ENCODE measurements around the gene ALK.
A peak's percentile ranks its signal among the peaks of the same experiment; 100 is the strongest.

Gene ALK

DNA sequence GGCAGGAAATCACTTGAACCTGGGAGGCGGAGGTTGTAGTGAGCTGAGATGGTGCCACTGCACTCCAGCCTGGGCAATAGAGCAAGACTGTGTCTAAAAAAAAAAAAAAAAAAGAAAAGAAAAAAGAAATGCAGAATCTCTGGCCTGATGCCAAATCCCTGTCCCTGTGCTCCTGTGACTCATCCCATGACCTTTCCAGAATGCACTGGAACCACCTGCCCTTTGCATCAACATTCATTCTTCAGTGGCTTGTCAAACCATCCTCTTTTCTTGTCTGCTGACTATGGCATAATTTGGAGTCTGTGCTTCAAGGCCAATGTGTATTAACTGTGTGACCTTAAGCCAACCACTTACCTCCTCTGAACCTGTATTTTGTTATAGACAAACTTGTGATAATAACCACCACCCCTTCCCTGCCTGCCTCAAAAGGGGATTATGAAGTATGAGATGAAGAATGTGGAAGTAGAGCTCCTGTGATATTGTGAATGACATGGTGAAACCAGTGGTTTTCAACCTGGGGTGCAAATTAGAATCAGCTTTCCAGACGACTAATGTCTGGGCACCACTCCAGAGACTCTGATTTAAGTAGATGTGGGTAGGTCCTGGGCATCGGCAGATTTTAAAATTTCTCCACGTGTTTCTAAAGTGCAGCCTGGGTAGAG lies 616.9 kb downstream of the ALK start:
- no peak overlapping the region for H3K27ac ChIP-seq (ENCODE audit: low read length)
- no peak overlapping the region for H3K9ac ChIP-seq (ENCODE audit: low read depth, low read length)
- H3K4me1 ChIP-seq (ENCODE audit: insufficient read depth, low read length), result no peaks in the 10 kb centered on the region
- no peaks in the 10 kb centered on the region for H3K9me3 ChIP-seq (ENCODE audit: insufficient read depth, low read length, severe bottlenecking)
- H3K79me2 ChIP-seq (ENCODE audit: insufficient read depth, low read length), result no peaks in the 10 kb centered on the region
- H3K4me2 ChIP-seq (ENCODE audit: insufficient read depth, low read length), result no peak overlapping the region
- H2AFZ ChIP-seq (ENCODE audit: low read depth, low read length), result no peak overlapping the region
- peaks cover 9% of the 10 kb centered on the region for H3K27me3 ChIP-seq (ENCODE audit: insufficient read depth, low read length, poor library complexity)
- TF ChIP-seq EZH2 (IDR thresholded peaks at IDR 0.05; ENCODE audit: borderline replicate concordance, low read depth, low read length, severe bottlenecking), result no peak
- TF ChIP-seq, protein P1, sequence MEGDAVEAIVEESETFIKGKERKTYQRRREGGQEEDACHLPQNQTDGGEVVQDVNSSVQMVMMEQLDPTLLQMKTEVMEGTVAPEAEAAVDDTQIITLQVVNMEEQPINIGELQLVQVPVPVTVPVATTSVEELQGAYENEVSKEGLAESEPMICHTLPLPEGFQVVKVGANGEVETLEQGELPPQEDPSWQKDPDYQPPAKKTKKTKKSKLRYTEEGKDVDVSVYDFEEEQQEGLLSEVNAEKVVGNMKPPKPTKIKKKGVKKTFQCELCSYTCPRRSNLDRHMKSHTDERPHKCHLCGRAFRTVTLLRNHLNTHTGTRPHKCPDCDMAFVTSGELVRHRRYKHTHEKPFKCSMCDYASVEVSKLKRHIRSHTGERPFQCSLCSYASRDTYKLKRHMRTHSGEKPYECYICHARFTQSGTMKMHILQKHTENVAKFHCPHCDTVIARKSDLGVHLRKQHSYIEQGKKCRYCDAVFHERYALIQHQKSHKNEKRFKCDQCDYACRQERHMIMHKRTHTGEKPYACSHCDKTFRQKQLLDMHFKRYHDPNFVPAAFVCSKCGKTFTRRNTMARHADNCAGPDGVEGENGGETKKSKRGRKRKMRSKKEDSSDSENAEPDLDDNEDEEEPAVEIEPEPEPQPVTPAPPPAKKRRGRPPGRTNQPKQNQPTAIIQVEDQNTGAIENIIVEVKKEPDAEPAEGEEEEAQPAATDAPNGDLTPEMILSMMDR (IDR thresholded peaks at IDR 0.05; ENCODE audit: borderline replicate concordance, extremely low read depth, low read length, poor library complexity, severe bottlenecking), result no peak
- ATAC-seq (ENCODE audit: insufficient read depth, low read depth), result no peak
- DNase-seq, result no peak
- peaks cover 5% of the 10 kb centered on the region; the same call in 1 of the 2 replicates for H4K20me1 ChIP-seq (ENCODE audit: insufficient read depth, low read length)
- no peaks in the 10 kb centered on the region for H3K36me3 ChIP-seq (ENCODE audit: insufficient read depth, low read length)
- H3K4me3 ChIP-seq (ENCODE audit: low read depth in 1 of 2, low read length in 2 of 2), result no peak overlapping the region

DNA sequence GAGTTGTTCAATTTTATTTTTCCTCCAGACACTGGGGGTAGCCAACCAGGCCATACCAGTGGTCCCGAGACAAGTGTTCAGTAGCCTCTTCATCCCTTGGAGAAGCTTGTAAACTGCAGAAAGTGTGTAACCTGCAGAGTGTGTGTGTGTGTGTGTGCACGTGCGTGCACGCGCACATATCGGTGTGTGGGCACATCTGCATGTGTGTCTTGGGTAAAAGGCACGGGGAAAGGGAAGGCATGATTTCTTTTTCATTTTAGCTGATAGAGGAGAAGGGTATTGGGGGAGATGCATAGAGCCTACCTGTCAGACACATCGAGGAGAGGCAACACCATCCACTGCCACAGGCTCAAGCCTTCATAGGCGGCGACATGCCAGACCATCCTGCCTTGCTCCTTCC lies 624.8 kb downstream of the ALK start:
- Histone ChIP-seq H3K9ac (ENCODE audit: low read depth, low read length) (no peak overlapping the region), H3K79me2 (ENCODE audit: insufficient read depth, low read length) (no peaks in the 10 kb centered on the region), H3K4me2 (ENCODE audit: insufficient read depth, low read length) (no peak overlapping the region), H3K36me3 (ENCODE audit: insufficient read depth, low read length) (no peaks in the 10 kb centered on the region), H3K4me3 (ENCODE audit: low read depth in 1 of 2, low read length in 2 of 2) (no peak overlapping the region), H3K4me1 (ENCODE audit: insufficient read depth, low read length) (no peaks in the 10 kb centered on the region), H3K9me3 (ENCODE audit: insufficient read depth, low read length, severe bottlenecking) (no peaks in the 10 kb centered on the region), H2AFZ (ENCODE audit: low read depth, low read length) (no peak overlapping the region), H3K27ac (ENCODE audit: low read length) (no peak overlapping the region), H4K20me1 (ENCODE audit: insufficient read depth, low read length) (no peaks in the 10 kb centered on the region), H3K27me3 (ENCODE audit: insufficient read depth, low read length, poor library complexity) (peaks cover 2% of the 10 kb centered on the region)
- ATAC-seq (ENCODE audit: insufficient read depth, low read depth) (no peak), DNase-seq (no peak)
- TF ChIP-seq EZH2 (IDR thresholded peaks at IDR 0.05; ENCODE audit: borderline replicate concordance, low read depth, low read length, severe bottlenecking), result no peak
- TF ChIP-seq, protein P1 (IDR thresholded peaks at IDR 0.05; ENCODE audit: borderline replicate concordance, extremely low read depth, low read length, poor library complexity, severe bottlenecking), result no peak

DNA sequence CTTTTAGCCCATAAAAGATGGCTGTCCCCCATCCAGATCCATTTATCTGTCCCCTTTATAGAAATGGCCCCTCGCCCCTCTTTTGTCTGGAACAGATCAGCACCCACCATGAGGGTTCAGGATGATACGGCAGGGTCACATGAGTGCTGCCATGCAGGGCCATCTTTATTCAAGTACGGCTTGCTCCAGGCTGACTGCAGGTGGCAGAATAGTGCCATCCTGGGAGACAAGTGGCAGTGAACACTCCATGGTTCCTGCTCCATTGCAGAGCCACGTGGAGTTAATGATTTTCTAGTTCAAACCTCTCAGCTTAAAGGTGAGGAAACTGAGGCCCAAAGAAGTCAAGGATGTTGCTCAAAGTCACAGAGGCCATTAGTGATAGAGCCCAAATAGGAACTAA lies 625.5 kb downstream of the ALK start:
- peak; percentile 6 for DNase-seq
- H3K27me3 ChIP-seq (ENCODE audit: insufficient read depth, low read length, poor library complexity), result peaks cover 2% of the 10 kb centered on the region
- H3K4me1 ChIP-seq (ENCODE audit: insufficient read depth, low read length), result no peaks in the 10 kb centered on the region
- H2AFZ ChIP-seq (ENCODE audit: low read depth, low read length), result no peak overlapping the region
- H3K4me3 ChIP-seq (ENCODE audit: low read depth in 1 of 2, low read length in 2 of 2), result no peak overlapping the region
- H4K20me1 ChIP-seq (ENCODE audit: insufficient read depth, low read length), result no peaks in the 10 kb centered on the region
- H3K4me2 ChIP-seq (ENCODE audit: insufficient read depth, low read length), result no peak overlapping the region
- H3K79me2 ChIP-seq (ENCODE audit: insufficient read depth, low read length), result no peaks in the 10 kb centered on the region
- no peak for ATAC-seq (ENCODE audit: insufficient read depth, low read depth)
- no peak overlapping the region for H3K27ac ChIP-seq (ENCODE audit: low read length)
- TF ChIP-seq, protein P1 (IDR thresholded peaks at IDR 0.05; ENCODE audit: borderline replicate concordance, extremely low read depth, low read length, poor library complexity, severe bottlenecking), result peak; percentile 30
- TF ChIP-seq EZH2 (IDR thresholded peaks at IDR 0.05; ENCODE audit: borderline replicate concordance, low read depth, low read length, severe bottlenecking), result no peak
- H3K36me3 ChIP-seq (ENCODE audit: insufficient read depth, low read length), result no peaks in the 10 kb centered on the region
- no peaks in the 10 kb centered on the region for H3K9me3 ChIP-seq (ENCODE audit: insufficient read depth, low read length, severe bottlenecking)
- H3K9ac ChIP-seq (ENCODE audit: low read depth, low read length), result no peak overlapping the region

Data from DND-41 (cell line).